SK-N-SH treated with all-trans-retinoic acid at 6 μM for 48 hours (cell line): ENCODE results near the gene SLC66A3.

Source experiments
- ATAC-seq: fragments of 200-7000 bp; cut with Tn5 transposase; 3 replicates; pipeline ENCODE4 v1.9.1; 2020; ENCODE audit warnings: mild to moderate bottlenecking, moderate library complexity
- ARNTL ChIP-seq: fragments of 450-650 bp; formaldehyde crosslinking; IDR thresholded peaks from 2 replicates; pipeline ENCODE4 v1.5.0; 2020; ENCODE audit warnings: low read depth, mild to moderate bottlenecking, moderate library complexity, borderline replicate concordance
- BACH2 ChIP-seq: fragments of 250-450 bp; sonication (Bioruptor Pico); IDR thresholded peaks from 2 replicates; pipeline ENCODE4 v1.9.0; 2021; ENCODE audit warnings: mild to moderate bottlenecking, borderline replicate concordance
- CSDC2 ChIP-seq: fragments of 250-450 bp; sonication (Bioruptor Pico); IDR thresholded peaks from 2 replicates; pipeline ENCODE4 v1.5.0; 2020; ENCODE audit warnings: mild to moderate bottlenecking, moderate library complexity
- ESRRG ChIP-seq: fragments of 250-450 bp; sonication (Bioruptor Pico); IDR thresholded peaks from 2 replicates; pipeline ENCODE4 v1.6.1; 2021; ENCODE audit warnings: mild to moderate bottlenecking
- GLIS3 ChIP-seq: fragments of 250-450 bp; sonication (Bioruptor Pico); IDR thresholded peaks from 2 replicates; pipeline ENCODE4 v1.5.0; 2020; ENCODE audit warnings: mild to moderate bottlenecking, moderate library complexity
- ISL1 ChIP-seq: fragments of 250-450 bp; sonication (Bioruptor Pico); IDR thresholded peaks from 2 replicates; pipeline ENCODE4 v2.1.2; 2022; ENCODE audit warnings: mild to moderate bottlenecking, moderate library complexity
- OSR1 ChIP-seq: fragments of 250-450 bp; sonication (Bioruptor Pico); IDR thresholded peaks from 2 replicates; pipeline ENCODE4 v1.8.0; 2022; ENCODE audit warnings: moderate library complexity, mild to moderate bottlenecking, inconsistent platforms
- POU6F1 ChIP-seq: fragments of 250-450 bp; sonication (Bioruptor Pico); IDR thresholded peaks from 2 replicates; pipeline ENCODE4 v1.8.0; 2021; ENCODE audit warnings: low read depth, mild to moderate bottlenecking, moderate library complexity, borderline replicate concordance
- RARB ChIP-seq: fragments of 250-450 bp; sonication (Bioruptor Pico); IDR thresholded peaks from 2 replicates; pipeline ENCODE4 v1.8.0; 2021; ENCODE audit warnings: mild to moderate bottlenecking, moderate library complexity
- SNAI2 ChIP-seq: fragments of 250-450 bp; sonication (Bioruptor Pico); IDR thresholded peaks from 2 replicates; pipeline ENCODE4 v1.5.0; 2020; ENCODE audit warnings: mild to moderate bottlenecking, moderate library complexity
- TCF4 ChIP-seq: fragments of 250-450 bp; sonication (Bioruptor Pico); IDR thresholded peaks from 2 replicates; pipeline ENCODE4 v1.8.0; 2021; ENCODE audit warnings: mild to moderate bottlenecking, moderate library complexity, borderline replicate concordance
- TOX ChIP-seq: fragments of 250-450 bp; sonication (Bioruptor Pico); IDR thresholded peaks from 2 replicates; pipeline ENCODE4 v1.8.0; 2021; ENCODE audit warnings: mild to moderate bottlenecking, moderate library complexity, borderline replicate concordance
- TSHZ2 ChIP-seq: fragments of 250-450 bp; sonication (Bioruptor Pico); IDR thresholded peaks from 2 replicates; pipeline ENCODE4 v1.5.0; 2020; ENCODE audit warnings: mild to moderate bottlenecking, moderate library complexity
- ZC3H10 ChIP-seq: fragments of 250-450 bp; sonication (Bioruptor Pico); IDR thresholded peaks from 2 replicates; pipeline ENCODE4 v1.5.1; 2021; ENCODE audit warnings: mild to moderate bottlenecking, moderate library complexity
- ZFP3 ChIP-seq: fragments of 250-450 bp; sonication (Bioruptor Pico); IDR thresholded peaks from 2 replicates; pipeline ENCODE4 v1.5.0; 2020; ENCODE audit warnings: mild to moderate bottlenecking, moderate library complexity
- ZFP30 ChIP-seq: fragments of 450-650 bp; formaldehyde crosslinking; IDR thresholded peaks from 2 replicates; pipeline ENCODE4 v1.5.0; 2022; ENCODE audit warnings: mild to moderate bottlenecking, moderate library complexity
- ZNF565 ChIP-seq: fragments of 450-650 bp; formaldehyde crosslinking; conservative IDR thresholded peaks from 2 replicates; pipeline ENCODE4 v1.5.0; 2020; ENCODE audit warnings: low read depth, mild to moderate bottlenecking, moderate library complexity
- ZNF70 ChIP-seq: fragments of 450-650 bp; formaldehyde crosslinking; IDR thresholded peaks from 2 replicates; pipeline ENCODE4 v1.5.0; 2020; ENCODE audit warnings: mild to moderate bottlenecking, moderate library complexity
- ZNF8 ChIP-seq: fragments of 450-650 bp; formaldehyde crosslinking; IDR thresholded peaks from 2 replicates; pipeline ENCODE4 v1.5.0; 2020; ENCODE audit warnings: mild to moderate bottlenecking, moderate library complexity
- TF ChIP-seq, protein P1 (sequence below): fragments of 250-450 bp; sonication (Bioruptor Pico); IDR thresholded peaks from 2 replicates; pipeline ENCODE4 v1.5.1; 2021; ENCODE audit warnings: mild to moderate bottlenecking, moderate library complexity

The SLC66A3 gene

DNA sequence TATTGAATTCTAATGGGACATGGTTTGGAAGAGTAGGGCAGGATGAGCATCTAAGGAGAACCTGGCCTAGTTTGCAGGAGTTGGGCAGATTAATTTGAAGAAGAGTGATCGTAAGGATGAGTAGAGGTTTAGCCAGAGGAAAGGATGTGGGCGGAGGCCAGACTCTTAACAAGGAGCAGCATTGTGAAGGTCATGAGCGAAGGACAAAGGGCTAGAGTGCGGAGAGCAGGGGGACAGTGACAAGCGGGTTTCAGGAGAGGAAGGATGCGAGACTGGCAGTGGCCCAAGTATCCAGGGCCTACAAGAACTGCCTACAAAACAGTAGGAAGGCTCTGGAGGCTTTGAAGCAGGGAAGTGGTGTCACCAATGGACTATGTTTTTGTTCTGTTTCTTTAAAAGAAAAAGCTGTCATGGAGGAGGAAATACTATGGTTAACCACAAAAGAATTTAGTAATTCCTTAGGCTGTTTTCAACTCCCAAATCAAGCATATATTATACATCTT, 20.1 kb downstream of the SLC66A3 start:
- TF ChIP-seq BACH2 (CRISPR knock-in tag) (no peak), POU6F1 (no peak), TOX (CRISPR knock-in tag) (no peak), TSHZ2 (CRISPR knock-in tag) (no peak), CSDC2 (CRISPR knock-in tag) (no peak), RARB (CRISPR knock-in tag) (no peak), SNAI2 (CRISPR knock-in tag) (no peak), TCF4 (CRISPR knock-in tag) (no peak), ZNF70 (CRISPR knock-in tag) (no peak), ZNF565 (CRISPR knock-in tag) (no peak), ZFP3 (CRISPR knock-in tag) (no peak), OSR1 (no peak)
- peak; percentile 70 for ATAC-seq

DNA sequence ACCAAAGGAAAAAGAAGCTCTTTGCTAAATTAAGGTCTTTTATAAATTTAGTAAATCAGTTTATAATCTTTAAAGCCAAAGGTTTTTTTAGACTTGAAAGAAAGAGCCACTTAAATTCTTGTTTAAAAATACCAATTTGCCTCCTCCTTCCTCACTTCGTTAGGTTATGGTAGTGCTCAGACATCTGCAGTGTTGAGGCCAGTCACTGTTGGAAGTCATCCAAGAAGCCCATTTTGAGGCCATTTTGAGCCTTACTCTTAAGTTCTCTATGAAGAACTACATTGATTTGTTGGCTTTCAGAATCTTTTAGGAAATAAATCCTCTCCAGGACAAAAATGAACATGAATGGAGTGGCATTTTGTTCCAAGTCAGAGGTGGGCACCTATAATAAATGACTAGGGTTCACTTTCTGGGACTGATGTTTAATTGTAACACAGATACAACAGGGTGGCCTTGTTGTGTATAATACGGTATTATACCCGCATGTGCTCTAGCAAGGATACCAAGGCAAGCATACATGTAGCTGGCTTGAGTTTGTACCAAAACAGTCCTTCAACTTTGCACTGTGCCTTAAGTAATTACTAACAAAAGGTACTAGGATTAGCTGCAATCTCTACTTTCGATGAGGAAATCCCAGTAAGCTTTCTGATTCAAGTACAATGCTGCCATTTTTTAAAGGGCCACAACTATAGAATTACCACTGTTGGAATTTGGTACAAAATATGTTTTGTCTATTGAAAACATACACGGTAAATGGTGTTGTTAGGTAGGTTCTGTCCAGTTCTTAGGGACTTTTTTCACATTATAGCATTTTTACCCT, 22.8 kb downstream of the SLC66A3 start:
- peak; percentile 72 for ATAC-seq
- no peak for TF ChIP-seq OSR1
- TF ChIP-seq ZNF8 (CRISPR knock-in tag), result no peak
- 0 out of 2 replicates have a peak, but pooled peaks have one; percentile 33 for TF ChIP-seq SNAI2 (CRISPR knock-in tag)
- TF ChIP-seq ZFP3 (CRISPR knock-in tag), result 0 out of 2 replicates have a peak, but pooled peaks have one; percentile 55

- ATAC-seq, result no peak
- TF ChIP-seq CSDC2 (CRISPR knock-in tag) (no peak), ISL1 (CRISPR knock-in tag) (no peak), ZFP30 (no peak), TCF4 (CRISPR knock-in tag) (no peak), GLIS3 (CRISPR knock-in tag) (no peak), OSR1 (no peak), SNAI2 (CRISPR knock-in tag) (no peak), ZNF565 (CRISPR knock-in tag) (no peak), ZNF8 (CRISPR knock-in tag) (no peak), ZFP3 (CRISPR knock-in tag) (no peak), TOX (CRISPR knock-in tag) (no peak), ESRRG (CRISPR knock-in tag) (no peak)
- TF ChIP-seq, all 23 proteins: peak for 0
Measured at GRCh38 chr2:11179196-11179595, 23.9 kb downstream of the SLC66A3 start.

DNA sequence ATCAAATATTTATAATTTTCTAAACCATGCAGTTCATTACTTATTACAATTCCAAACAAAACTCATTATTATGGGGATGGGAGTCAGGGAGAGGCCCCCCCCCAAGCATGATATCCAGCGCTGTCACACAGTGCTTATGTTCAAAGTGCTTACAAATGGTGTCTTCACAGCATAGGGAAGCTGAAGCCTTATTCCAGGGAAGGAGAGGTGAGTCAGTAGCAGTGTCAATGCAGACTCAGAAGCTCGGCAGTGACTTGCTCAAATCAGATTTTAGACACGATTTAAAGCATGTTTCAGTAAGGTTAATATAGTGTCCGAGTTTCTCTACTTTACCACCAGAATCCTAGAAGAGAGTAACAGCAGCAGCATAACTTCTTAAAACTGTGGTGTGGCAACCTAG, 24.6 kb downstream of the SLC66A3 start:
- ATAC-seq, result no peak
- TF ChIP-seq ARNTL (CRISPR knock-in tag) (no peak), ESRRG (CRISPR knock-in tag) (no peak), BACH2 (CRISPR knock-in tag) (no peak), ZFP30 (no peak), POU6F1 (no peak), SNAI2 (CRISPR knock-in tag) (no peak), ZC3H10 (CRISPR knock-in tag) (no peak), ZNF70 (CRISPR knock-in tag) (no peak), GLIS3 (CRISPR knock-in tag) (no peak)
- TF ChIP-seq, protein P1, sequence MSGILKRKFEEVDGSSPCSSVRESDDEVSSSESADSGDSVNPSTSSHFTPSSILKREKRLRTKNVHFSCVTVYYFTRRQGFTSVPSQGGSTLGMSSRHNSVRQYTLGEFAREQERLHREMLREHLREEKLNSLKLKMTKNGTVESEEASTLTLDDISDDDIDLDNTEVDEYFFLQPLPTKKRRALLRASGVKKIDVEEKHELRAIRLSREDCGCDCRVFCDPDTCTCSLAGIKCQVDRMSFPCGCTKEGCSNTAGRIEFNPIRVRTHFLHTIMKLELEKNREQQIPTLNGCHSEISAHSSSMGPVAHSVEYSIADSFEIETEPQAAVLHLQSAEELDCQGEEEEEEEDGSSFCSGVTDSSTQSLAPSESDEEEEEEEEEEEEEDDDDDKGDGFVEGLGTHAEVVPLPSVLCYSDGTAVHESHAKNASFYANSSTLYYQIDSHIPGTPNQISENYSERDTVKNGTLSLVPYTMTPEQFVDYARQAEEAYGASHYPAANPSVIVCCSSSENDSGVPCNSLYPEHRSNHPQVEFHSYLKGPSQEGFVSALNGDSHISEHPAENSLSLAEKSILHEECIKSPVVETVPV (CRISPR knock-in tag), result no peak
